Measurements from ENCODE around the gene EPHA1.

EPHA1 gene

GRCh38 chr7:143346018-143346417 is 62.6 kb downstream of the EPHA1 start:
- H3K36me3 ChIP-seq (ENCODE audit: insufficient read depth, low read length), result no peaks in the 10 kb centered on the region
- H3K27ac ChIP-seq (ENCODE audit: low read depth, low read length), result no peak overlapping the region
- peaks cover 0 to 12% of the 10 kb centered on the region in 2 donors for H3K27me3 ChIP-seq (ENCODE audit: control insufficient read depth in 1 of 2, insufficient read depth in 2 of 2, low read length in 2 of 2)
- H3K4me1 ChIP-seq (ENCODE audit: insufficient read depth, low read length), result no peaks in the 10 kb centered on the region
- no peak overlapping the region for H3K9ac ChIP-seq (ENCODE audit: low read length)
- no peak overlapping the region for H3K4me3 ChIP-seq (ENCODE audit: low read depth in 1 of 2, low read length in 2 of 2)
- H3K9me3 ChIP-seq (ENCODE audit: low read length), result no peaks in the 10 kb centered on the region

DNA sequence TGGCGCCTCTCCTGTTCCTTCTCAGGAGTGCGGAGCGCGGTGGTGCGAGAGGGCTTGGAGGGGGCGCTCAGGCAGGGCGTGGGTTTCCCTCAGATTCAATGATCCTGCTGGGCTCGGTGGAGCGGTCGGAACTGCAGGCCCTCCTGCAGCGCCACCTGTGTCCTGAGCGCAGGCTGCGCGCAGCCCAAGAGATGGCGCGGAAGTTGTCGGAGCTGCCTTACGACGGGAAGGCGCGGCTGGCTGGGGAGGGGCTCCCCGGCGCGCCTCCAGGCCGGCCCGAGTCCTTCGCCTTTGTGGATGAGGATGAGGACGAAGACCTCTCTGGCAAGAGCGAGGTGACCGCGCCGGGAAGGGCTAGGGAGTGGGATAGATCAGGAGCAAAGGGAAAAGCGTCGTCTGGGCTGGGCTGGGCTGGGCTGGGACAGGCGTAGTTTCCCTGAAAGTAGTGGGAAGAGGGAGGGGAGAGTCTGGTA is 63.2 kb downstream of the EPHA1 start:
- Histone ChIP-seq H3K4me1 (ENCODE audit: insufficient read depth, low read length) (no peaks in the 10 kb centered on the region), H3K27ac (ENCODE audit: low read depth, low read length) (no peak overlapping the region), H3K9me3 (ENCODE audit: low read length) (no peaks in the 10 kb centered on the region), H3K9ac (ENCODE audit: low read length) (no peak overlapping the region), H3K27me3 (ENCODE audit: control insufficient read depth in 1 of 2, insufficient read depth in 2 of 2, low read length in 2 of 2) (peaks cover 0 to 12% of the 10 kb centered on the region in 2 donors), H3K36me3 (ENCODE audit: insufficient read depth, low read length) (no peaks in the 10 kb centered on the region), H3K4me3 (ENCODE audit: low read depth in 1 of 2, low read length in 2 of 2) (peak overlapping the region in 1 of 2 donors; percentile 36)

DNA sequence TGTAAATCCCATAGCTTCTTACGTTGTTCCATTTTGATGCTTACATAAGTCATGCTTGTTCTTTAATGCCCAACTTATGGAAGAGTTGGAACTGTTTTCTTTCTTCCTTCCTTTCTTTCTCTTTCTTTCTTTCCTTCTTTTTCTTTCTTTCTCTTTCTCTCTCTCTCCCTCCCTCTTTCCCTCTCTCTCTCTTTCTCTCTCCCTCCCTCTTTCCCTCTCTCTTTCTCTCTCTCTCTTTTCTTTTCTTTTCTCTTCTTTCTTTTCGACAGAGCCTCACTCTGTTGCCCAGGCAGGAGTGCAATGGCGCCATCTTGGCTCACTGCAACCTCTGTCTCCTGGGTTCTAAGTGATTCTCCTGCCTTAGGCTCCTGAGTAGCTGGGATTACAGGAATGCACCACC is 65.1 kb downstream of the EPHA1 start:
- Histone ChIP-seq H3K4me3 (ENCODE audit: low read depth in 1 of 2, low read length in 2 of 2) (no peak overlapping the region), H3K27ac (ENCODE audit: low read depth, low read length) (no peak overlapping the region), H3K4me1 (ENCODE audit: insufficient read depth, low read length) (no peaks in the 10 kb centered on the region), H3K9me3 (ENCODE audit: low read length) (no peaks in the 10 kb centered on the region), H3K27me3 (ENCODE audit: control insufficient read depth in 1 of 2, insufficient read depth in 2 of 2, low read length in 2 of 2) (peaks cover 0 to 12% of the 10 kb centered on the region in 2 donors), H3K36me3 (ENCODE audit: insufficient read depth, low read length) (no peaks in the 10 kb centered on the region), H3K9ac (ENCODE audit: low read length) (no peak overlapping the region)

DNA sequence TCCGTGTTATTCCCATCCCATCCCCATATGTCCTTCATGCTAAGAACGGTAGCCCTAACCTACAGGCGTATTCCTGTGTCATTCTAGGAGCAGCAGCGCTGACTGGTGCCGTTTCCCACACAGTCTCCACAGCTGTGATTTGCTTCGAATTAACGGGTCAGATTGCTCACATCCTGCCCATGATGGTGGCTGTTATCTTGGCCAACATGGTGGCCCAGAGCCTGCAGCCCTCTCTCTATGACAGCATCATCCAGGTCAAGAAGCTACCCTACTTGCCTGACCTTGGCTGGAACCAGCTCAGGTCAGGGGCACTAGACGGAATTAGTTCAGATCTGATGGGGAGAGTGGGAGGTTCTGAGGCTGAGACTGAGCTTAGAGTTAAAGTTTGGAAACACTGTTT is 66.8 kb downstream of the EPHA1 start:
- Histone ChIP-seq H3K27me3 (ENCODE audit: control insufficient read depth in 1 of 2, insufficient read depth in 2 of 2, low read length in 2 of 2) (peaks cover 0 to 12% of the 10 kb centered on the region in 2 donors), H3K27ac (ENCODE audit: low read depth, low read length) (no peak overlapping the region), H3K4me1 (ENCODE audit: insufficient read depth, low read length) (no peaks in the 10 kb centered on the region), H3K4me3 (ENCODE audit: low read depth in 1 of 2, low read length in 2 of 2) (no peak overlapping the region), H3K9ac (ENCODE audit: low read length) (no peak overlapping the region), H3K9me3 (ENCODE audit: low read length) (no peaks in the 10 kb centered on the region), H3K36me3 (ENCODE audit: insufficient read depth, low read length) (no peaks in the 10 kb centered on the region)
